NK-92 (cell line): ENCODE results near the gene ZNF341.

Source experiments
- DNase-seq: peaks from one replicate; lab custom pipeline; 2025; ENCODE audit not compliant: unreplicated experiment; lab: John Stamatoyannopoulos, UW

The ZNF341 gene

DNA sequence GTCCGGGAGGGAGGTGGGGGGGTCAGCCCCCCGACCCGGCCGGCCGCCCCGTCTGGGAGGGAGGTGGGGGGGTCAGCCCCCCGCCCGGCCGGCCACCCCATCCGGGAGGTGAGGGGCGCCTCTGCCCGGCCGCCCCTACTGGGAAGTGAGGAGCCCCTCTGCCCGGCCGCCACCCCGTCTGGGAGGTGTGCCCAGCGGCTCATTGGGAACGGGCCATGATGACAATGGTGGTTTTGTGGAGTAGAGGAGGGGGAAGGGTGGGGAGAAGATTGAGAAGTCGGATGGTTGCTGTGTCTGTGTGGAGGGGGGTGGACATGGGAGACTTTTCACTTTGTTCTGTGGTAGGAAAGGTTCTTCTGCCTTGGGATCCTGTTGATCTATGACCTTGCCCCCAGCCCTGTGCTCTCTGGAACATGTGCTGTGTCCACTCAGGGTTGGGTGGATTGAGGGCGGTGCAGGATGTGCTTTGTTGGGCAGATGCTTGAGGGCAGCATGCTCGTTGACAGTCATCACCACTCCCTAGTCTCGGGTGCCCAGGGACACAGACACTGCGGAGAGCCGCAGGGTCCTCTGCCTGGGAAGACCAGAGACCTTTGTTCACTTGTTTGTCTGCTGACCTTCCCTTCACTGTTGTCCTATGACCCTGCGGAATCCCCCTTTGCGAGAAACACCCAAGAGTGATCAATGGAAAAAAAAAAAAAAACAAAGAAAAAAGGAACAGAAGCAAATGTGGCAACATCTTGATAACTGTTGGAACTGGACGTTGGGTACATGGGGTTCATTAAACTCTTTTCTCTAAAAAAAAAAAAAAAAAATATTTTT lies 30.0 kb upstream of the ZNF341 start:
- no peak for DNase-seq

GRCh38 chr20:33702861-33703260 lies 28.9 kb upstream of the ZNF341 start:
- no peak for DNase-seq

DNA sequence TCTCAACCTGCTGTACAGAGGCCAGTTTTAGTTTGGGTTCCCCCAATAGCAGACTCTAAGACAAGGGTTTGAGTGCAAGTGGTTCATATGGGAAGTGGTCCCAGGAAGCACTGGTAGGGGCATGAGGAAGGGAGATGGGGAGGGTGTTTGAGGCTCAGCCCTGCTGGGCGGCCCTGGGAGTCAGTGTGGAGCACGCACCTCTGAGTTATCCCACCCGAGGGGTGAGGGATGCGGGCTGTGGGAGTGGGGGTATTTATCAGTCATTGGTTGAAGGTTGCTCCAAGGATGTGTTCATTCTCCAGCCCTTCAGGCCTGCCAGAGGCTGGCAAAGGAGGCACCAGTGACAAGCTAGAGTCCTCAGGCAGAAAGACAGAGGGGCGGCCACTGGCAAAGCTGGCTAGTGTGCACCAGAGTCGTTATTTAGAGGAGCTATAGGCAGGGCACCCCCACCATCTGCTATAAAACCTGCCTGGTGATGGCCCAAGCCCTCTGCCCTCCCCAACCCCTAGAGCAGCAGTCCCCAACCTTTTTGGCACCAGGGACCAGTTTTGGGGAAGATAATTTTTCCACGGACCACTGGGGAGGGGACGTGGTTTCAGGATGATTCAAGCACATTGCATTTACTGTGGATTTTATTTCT lies 28.2 kb upstream of the ZNF341 start:
- no peak for DNase-seq

DNA sequence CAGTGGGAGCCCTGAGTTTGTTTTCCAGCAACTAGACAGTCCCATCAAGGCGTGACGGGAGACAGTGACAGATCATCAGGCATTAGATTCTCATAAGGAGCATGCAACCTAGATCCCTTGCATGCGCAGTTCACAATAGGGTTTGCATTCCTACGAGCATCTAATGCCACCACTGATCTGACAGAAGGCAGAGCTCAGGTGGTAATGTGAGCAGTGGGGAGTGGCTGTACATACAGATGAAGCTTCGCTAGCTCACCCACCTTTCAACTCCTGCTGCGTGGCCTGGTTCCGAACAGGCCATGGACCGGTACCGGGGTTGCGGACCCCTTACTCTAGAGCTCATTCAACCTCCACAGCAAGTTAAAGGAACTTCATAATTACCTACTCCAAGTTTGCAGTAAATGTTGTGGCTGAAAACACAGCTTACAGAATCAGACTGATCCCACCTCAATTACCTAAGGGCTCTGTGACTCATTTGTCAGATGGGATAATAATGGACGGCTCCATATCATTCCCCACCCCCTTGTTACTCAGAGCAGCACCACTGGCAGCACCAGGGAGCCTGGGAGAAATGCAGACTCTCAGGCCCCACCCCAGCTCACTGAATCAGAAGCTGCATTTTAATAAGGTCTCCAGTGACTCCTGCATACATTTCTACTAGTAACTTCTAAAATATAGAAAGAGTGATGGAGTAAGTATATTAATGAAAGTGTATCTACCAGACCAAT lies 27.4 kb upstream of the ZNF341 start:
- no peak for DNase-seq

- DNase-seq, result no peak
Observed at GRCh38 chr20:33707668-33708067, 24.1 kb upstream of the ZNF341 start.

- DNase-seq, result no peak
Observed at GRCh38 chr20:33709398-33709797, 22.4 kb upstream of the ZNF341 start.

DNA sequence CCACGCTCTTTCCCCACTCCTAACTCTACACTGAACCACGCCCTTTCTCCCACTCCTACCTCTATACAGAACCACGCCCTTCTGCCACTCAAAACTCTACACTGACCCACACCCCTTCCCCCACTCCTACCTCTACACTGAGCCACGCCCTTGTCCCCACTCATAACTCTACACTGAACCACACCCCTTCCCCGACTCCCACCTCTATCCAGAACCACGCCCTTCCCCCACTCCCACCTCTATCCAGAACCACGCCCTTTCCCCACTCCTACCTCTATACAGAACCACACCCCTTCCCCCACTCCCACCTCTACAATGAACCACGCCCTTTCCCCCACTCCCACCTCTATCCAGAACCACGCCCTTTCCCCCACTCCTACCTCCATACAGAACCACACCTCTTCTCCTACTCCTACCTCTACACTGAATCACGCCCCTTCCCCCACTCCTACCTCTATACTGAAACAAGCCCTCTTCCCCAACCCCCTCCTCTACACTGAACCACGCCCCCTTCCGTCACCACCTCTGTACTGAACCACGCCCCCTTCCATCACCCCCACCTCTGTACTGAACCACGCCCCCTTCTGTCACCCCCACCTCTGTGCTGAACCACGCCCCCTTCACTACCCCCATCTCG lies 21.8 kb upstream of the ZNF341 start:
- DNase-seq, result no peak

GRCh38 chr20:33710681-33711445 lies 20.9 kb upstream of the ZNF341 start:
- no peak for DNase-seq

DNA sequence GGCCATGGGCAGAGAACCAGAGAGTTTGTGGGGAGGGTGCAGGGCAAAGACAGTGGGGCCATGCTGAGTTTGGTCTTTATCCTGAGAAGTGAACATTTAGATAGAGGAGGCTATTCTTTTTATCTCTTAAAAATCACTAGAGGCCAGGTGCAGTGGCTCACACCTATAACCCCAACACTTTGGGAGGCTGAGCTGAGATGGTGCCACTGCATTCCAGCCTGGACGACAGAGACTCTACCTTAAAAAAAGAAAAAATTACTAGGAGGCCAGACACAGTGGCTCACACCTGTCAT lies 20.4 kb upstream of the ZNF341 start:
- DNase-seq, result no peak

GRCh38 chr20:33713865-33714367 lies 17.9 kb upstream of the ZNF341 start:
- DNase-seq, result no peak

GRCh38 chr20:33716498-33716897 lies 15.3 kb upstream of the ZNF341 start:
- DNase-seq, result no peak

DNA sequence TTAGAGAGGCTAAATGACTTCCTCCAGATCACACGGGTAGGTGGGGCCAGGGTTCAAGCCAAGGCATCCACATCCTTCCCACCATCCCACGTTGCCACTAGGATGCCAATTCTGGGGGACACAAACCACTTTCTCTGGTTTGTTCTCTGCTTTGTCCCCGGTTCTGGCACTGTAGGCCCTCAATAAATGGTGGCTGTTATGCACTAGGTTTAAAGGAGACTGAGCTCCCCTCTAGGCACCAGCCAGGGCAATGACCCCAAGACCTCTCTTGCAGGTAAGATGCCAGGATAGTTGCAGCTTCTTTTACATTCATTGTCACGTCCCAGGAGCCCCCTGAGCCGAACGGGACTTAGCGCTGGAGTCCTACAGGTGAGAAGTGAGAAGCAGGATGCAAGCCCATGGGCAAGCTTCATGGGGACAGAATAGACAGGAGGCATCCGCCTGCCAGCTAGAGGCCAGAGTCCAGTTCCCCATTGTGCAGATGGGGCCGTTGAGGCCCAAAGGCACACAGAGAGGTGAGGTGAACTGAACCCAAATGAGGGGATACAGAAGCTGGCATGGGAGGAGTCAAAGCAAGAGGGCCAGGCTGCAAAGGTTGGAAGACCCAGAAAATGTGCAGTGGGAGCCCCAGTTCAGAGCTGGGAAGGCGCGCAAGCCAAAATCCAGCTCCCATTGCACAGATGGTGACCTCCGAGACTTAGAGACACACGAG lies 12.4 kb upstream of the ZNF341 start:
- no peak for DNase-seq

- DNase-seq, result peak; percentile 38
Observed at GRCh38 chr20:33719989-33720709, 11.6 kb upstream of the ZNF341 start, which contains the start of gene PXMP4. Gene PXMP4, minus strand, starts transcription at chr20:33720310. Its CDS starts 103 bp downstream, at chr20:33720207.

DNA sequence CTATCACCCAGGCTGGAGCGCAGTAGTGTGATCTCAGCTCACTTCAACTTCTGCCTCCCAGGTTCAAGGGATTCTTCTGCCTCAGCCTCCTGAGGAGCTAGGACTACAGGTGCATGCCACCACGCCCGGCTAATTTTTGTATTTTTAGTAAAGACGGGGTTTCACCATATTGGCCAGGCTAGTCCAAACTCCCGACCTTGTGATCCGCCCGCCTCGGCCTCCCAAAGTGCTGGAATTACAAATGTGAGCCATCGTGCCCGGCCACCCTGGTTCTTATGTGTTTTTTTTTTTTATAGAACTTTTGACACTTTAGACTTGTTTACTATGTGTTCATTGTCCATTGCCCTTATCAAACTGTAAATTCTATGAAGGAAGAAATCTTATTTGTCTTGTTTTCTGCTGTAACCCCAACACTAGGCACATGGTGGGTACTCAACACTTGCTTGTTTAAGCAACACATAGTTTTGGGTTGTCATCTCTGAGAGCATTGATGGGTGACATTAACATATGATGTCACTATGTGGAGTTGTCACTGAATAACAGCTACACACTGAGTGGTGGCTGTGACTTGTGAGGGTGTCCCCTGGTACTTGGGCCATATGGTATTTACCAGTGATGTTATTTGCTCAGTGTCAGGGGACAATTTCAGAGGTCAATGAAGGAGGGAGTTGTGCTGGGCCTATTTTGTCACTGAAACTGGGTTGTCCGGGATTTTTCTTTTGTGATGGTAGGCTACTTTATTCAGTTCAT lies 10.2 kb upstream of the ZNF341 start:
- no peak for DNase-seq

DNA sequence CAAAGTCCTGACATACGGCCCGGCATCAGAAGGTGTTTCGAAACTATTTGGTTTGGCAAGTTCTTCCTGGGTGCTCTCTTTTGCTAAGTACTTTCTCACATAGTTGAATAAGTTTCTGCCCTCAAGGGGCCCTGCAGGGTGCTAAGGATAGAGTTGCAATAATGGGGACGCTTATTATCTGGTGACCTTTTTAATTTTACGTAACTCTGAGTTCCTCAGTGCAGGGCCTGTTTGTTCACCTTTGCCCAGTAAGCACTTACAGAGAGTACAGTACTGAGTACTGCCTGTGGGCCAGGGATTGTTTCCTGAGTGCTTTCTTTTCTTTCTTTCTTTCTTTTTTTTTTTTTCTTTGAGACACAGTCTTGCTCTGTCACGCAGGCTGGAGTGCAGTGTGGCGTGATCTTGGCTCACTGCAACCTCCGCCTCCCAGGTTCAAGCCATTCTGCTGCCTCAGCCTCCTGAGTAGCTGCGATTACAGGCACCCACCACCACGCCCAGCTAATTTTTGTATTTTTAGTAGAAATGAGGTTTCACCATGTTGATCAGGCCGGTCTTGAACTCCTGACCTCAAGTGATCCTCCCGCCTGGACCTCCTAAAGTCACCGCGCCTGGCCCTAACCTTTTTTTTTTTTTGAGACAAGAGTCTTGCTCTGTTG lies 7.2 kb upstream of the ZNF341 start:
- DNase-seq, result no peak

- DNase-seq, result no peak
Observed at GRCh38 chr20:33725607-33726264, 6.1 kb upstream of the ZNF341 start.

GRCh38 chr20:33727115-33727479 lies 4.7 kb upstream of the ZNF341 start:
- DNase-seq, result no peak

DNA sequence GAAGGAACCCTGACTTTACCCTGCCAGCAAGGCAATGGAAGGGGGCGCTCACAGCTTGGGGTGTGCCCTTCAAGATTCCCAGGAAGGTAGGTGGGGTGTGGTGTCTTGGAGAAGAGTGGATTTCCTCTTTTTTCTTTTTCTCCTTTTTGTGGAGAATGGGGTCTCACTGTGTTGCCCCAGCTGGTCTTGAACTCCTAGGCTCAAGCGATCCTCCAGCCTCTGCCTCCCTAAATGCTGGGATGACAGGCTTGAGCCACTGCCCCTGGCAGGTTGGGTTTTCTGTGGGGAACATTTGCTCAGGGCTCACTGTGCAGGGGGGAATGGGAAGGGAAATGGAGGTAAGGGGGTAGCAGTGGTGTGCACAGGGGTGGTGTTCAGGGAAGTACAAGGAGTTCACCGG lies 4.0 kb upstream of the ZNF341 start:
- DNase-seq, result no peak
